ENCODE measurements around the gene CTNNB1.

The CTNNB1 gene

GRCh38 chr3:41163421-41163820, 35.9 kb upstream of the CTNNB1 start:
- no peak for TF ChIP-seq CTCF (IDR thresholded peaks at IDR 0.05; ENCODE audit: extremely low read depth, insufficient read depth, missing control alignments)
- in situ Hi-C loops (cut with MboI; ENCODE audit: low pct_unique_long_range_greater_than_20kb, low sequenced_read_pairs, unreplicated experiment), result no loop called here
- no peak for DNase-seq (ENCODE audit: low spot score)

- in situ Hi-C loops (cut with MboI; ENCODE audit: low pct_unique_long_range_greater_than_20kb, low sequenced_read_pairs, unreplicated experiment), result no loop called here
- DNase-seq (ENCODE audit: low spot score), result no peak
- no peak for TF ChIP-seq CTCF (IDR thresholded peaks at IDR 0.05; ENCODE audit: extremely low read depth, insufficient read depth, missing control alignments)
Measured at GRCh38 chr3:41164777-41165176, 34.5 kb upstream of the CTNNB1 start.

- no peak for TF ChIP-seq CTCF (IDR thresholded peaks at IDR 0.05; ENCODE audit: extremely low read depth, insufficient read depth, missing control alignments)
- in situ Hi-C loops (cut with MboI; ENCODE audit: low pct_unique_long_range_greater_than_20kb, low sequenced_read_pairs, unreplicated experiment), result no loop called here
- DNase-seq (ENCODE audit: low spot score), result no peak
Measured at GRCh38 chr3:41167722-41168497, 31.4 kb upstream of the CTNNB1 start.

- in situ Hi-C loops (cut with MboI; ENCODE audit: low pct_unique_long_range_greater_than_20kb, low sequenced_read_pairs, unreplicated experiment), result no loop called here
- TF ChIP-seq CTCF (IDR thresholded peaks at IDR 0.05; ENCODE audit: extremely low read depth, insufficient read depth, missing control alignments), result no peak
- no peak for DNase-seq (ENCODE audit: low spot score)
Measured at GRCh38 chr3:41169023-41169422, 30.3 kb upstream of the CTNNB1 start.

GRCh38 chr3:41173926-41174885, 25.1 kb upstream of the CTNNB1 start:
- no peak for DNase-seq (ENCODE audit: low spot score)
- no peak for TF ChIP-seq CTCF (IDR thresholded peaks at IDR 0.05; ENCODE audit: extremely low read depth, insufficient read depth, missing control alignments)
- in situ Hi-C loops (cut with MboI; ENCODE audit: low pct_unique_long_range_greater_than_20kb, low sequenced_read_pairs, unreplicated experiment), result no loop called here

- no peak for DNase-seq (ENCODE audit: low spot score)
- in situ Hi-C loops (cut with MboI; ENCODE audit: low pct_unique_long_range_greater_than_20kb, low sequenced_read_pairs, unreplicated experiment), result no loop called here
- no peak for TF ChIP-seq CTCF (IDR thresholded peaks at IDR 0.05; ENCODE audit: extremely low read depth, insufficient read depth, missing control alignments)
Measured at GRCh38 chr3:41175365-41175764, 23.9 kb upstream of the CTNNB1 start.
